ENCODE measurements around the gene JARID2. TPM values are rescaled to one million over a fixed set of nuclear protein-coding genes. Genes with fewer than 3 reads are reported as not detected.

Gene JARID2
- polyA plus RNA-seq, 1 of the 3 experiments (the other 2 are of a cell fraction) = 3.4 TPM

GRCh38 chr6:15213838-15214400 is 31.9 kb upstream of the JARID2 start:
- WGBS (ENCODE audit: low lambda C conversion rate) = 65% methylated on average over 7 of the region's 7 CpGs
- Histone ChIP-seq H3K4me2 (no peak overlapping the region), H3K9me2 (no peaks in the 10 kb centered on the region), H4K20me1 (ENCODE audit: insufficient read depth) (no peaks in the 10 kb centered on the region), H3K27me3 (ENCODE audit: insufficient read depth) (no peaks in the 10 kb centered on the region), H3K4me1 (ENCODE audit: control insufficient read depth in 1 of 2, insufficient read depth in 2 of 2, low read depth in 1 of 2, low read length in 1 of 2) (no peaks in the 10 kb centered on the region), H3K9ac (no peak overlapping the region), H3K36me3 (replicated peaks in 1 of 2; ENCODE audit: control insufficient read depth in 1 of 2, insufficient read depth in 2 of 2, low read length in 1 of 2) (no peaks in the 10 kb centered on the region), H3F3A (replicated peaks; ENCODE audit: insufficient read depth) (no peaks in the 10 kb centered on the region), H3K27ac (ENCODE audit: low read depth in 2 of 2, low read length in 1 of 2) (no peak overlapping the region), H3K9me3 (no peaks in the 10 kb centered on the region), H3K79me2 (ENCODE audit: insufficient read depth) (no peaks in the 10 kb centered on the region), H2AFZ (ENCODE audit: low read depth) (no peak overlapping the region), H3K4me3 (ENCODE audit: low read depth in 2 of 2, low read length in 1 of 2) (no peak overlapping the region)
- TF ChIP-seq RXRA (IDR thresholded peaks at IDR 0.05; ENCODE audit: borderline replicate concordance, low read depth) (no peak), RFX5 (IDR thresholded peaks at IDR 0.05; ENCODE audit: low read length) (no peak), MXI1 (IDR thresholded peaks at IDR 0.05; ENCODE audit: low read depth, low read length) (no peak), GABPA (IDR thresholded peaks at IDR 0.05; ENCODE audit: low read depth) (no peak), USF1 (IDR thresholded peaks at IDR 0.05; ENCODE audit: borderline replicate concordance, low read depth) (no peak)
- ChIA-PET CTCF (no interaction called here), POLR2A (no interaction called here)
- no peak for DNase-seq

GRCh38 chr6:15218401-15218800 is 27.5 kb upstream of the JARID2 start:
- no peak overlapping the region for H3K27ac ChIP-seq (ENCODE audit: low read depth in 2 of 2, low read length in 1 of 2)
- ChIA-PET CTCF (no interaction called here), POLR2A (no interaction called here)
- H3K4me1 ChIP-seq (ENCODE audit: control insufficient read depth in 1 of 2, insufficient read depth in 2 of 2, low read depth in 1 of 2, low read length in 1 of 2) = no peaks in the 10 kb centered on the region
- WGBS (ENCODE audit: low lambda C conversion rate) = 89% methylated on average over 17 of the region's 18 CpGs
- H3F3A ChIP-seq (replicated peaks; ENCODE audit: insufficient read depth) = no peaks in the 10 kb centered on the region
- H4K20me1 ChIP-seq (ENCODE audit: insufficient read depth) = no peaks in the 10 kb centered on the region
- no peaks in the 10 kb centered on the region for H3K36me3 ChIP-seq (replicated peaks in 1 of 2; ENCODE audit: control insufficient read depth in 1 of 2, insufficient read depth in 2 of 2, low read length in 1 of 2)
- no peaks in the 10 kb centered on the region for H3K9me3 ChIP-seq
- H3K9me2 ChIP-seq = no peaks in the 10 kb centered on the region
- H3K4me2 ChIP-seq = no peak overlapping the region
- H3K27me3 ChIP-seq (ENCODE audit: insufficient read depth) = no peaks in the 10 kb centered on the region
- H3K9ac ChIP-seq = no peak overlapping the region
- no peak overlapping the region for H2AFZ ChIP-seq (ENCODE audit: low read depth)
- H3K4me3 ChIP-seq (ENCODE audit: low read depth in 2 of 2, low read length in 1 of 2) = no peak overlapping the region
- no peaks in the 10 kb centered on the region for H3K79me2 ChIP-seq (ENCODE audit: insufficient read depth)
- no peak for DNase-seq
- TF ChIP-seq RCOR1 (IDR thresholded peaks at IDR 0.05; ENCODE audit: low read length) (no peak), USF1 (IDR thresholded peaks at IDR 0.05; ENCODE audit: borderline replicate concordance, low read depth) (no peak), NRF1 (IDR thresholded peaks at IDR 0.05; ENCODE audit: low read depth, low read length) (no peak), ZBTB33 (IDR thresholded peaks at IDR 0.05; ENCODE audit: borderline replicate concordance, low read depth) (no peak), PBX3 (IDR thresholded peaks at IDR 0.05) (no peak), FOSL2 (IDR thresholded peaks at IDR 0.05; ENCODE audit: borderline replicate concordance, low read depth) (no peak), FOXM1 (IDR thresholded peaks at IDR 0.05; ENCODE audit: low read depth) (no peak), SMC3 (IDR thresholded peaks at IDR 0.05; ENCODE audit: low read depth, low read length) (no peak), CTCF (IDR thresholded peaks at IDR 0.05) (no peak), NFIC (IDR thresholded peaks at IDR 0.05; ENCODE audit: borderline replicate concordance) (no peak), IRF3 (IDR thresholded peaks at IDR 0.05; ENCODE audit: low read depth, low read length) (no peak), MAX (IDR thresholded peaks at IDR 0.05; ENCODE audit: low read depth) (no peak), SIN3A (IDR thresholded peaks at IDR 0.05; ENCODE audit: borderline replicate concordance, low read depth, low read length) (no peak), POLR2AphosphoS5 (IDR thresholded peaks at IDR 0.05; ENCODE audit: low read depth, low read length) (no peak), TAF1 (IDR thresholded peaks at IDR 0.05; ENCODE audit: borderline replicate concordance, low read depth, low read length) (no peak), RFX5 (IDR thresholded peaks at IDR 0.05; ENCODE audit: low read length) (no peak), EZH2phosphoT487 (IDR thresholded peaks at IDR 0.05; ENCODE audit: borderline replicate concordance, low read depth) (no peak), TCF12 (IDR thresholded peaks at IDR 0.05) (no peak)

Data from SK-N-SH (cell line).